SK-N-SH treated with all-trans-retinoic acid at 6 μM for 48 hours (cell line): ENCODE results near the gene NPFF.

Source experiments
- ARNTL ChIP-seq: fragments of 450-650 bp; formaldehyde crosslinking; IDR thresholded peaks from 2 replicates; pipeline ENCODE4 v1.5.0; 2020; ENCODE audit warnings: low read depth, mild to moderate bottlenecking, moderate library complexity, borderline replicate concordance
- CSRNP3 ChIP-seq: fragments of 250-450 bp; sonication (Bioruptor Pico); IDR thresholded peaks from 2 replicates; pipeline ENCODE4 v1.5.1; 2021; ENCODE audit warnings: mild to moderate bottlenecking, moderate library complexity
- ESRRG ChIP-seq: fragments of 250-450 bp; sonication (Bioruptor Pico); IDR thresholded peaks from 2 replicates; pipeline ENCODE4 v1.6.1; 2021; ENCODE audit warnings: mild to moderate bottlenecking
- GLIS3 ChIP-seq: fragments of 250-450 bp; sonication (Bioruptor Pico); IDR thresholded peaks from 2 replicates; pipeline ENCODE4 v1.5.0; 2020; ENCODE audit warnings: mild to moderate bottlenecking, moderate library complexity
- RARB ChIP-seq: fragments of 250-450 bp; sonication (Bioruptor Pico); IDR thresholded peaks from 2 replicates; pipeline ENCODE4 v1.8.0; 2021; ENCODE audit warnings: mild to moderate bottlenecking, moderate library complexity
- SNAI2 ChIP-seq: fragments of 250-450 bp; sonication (Bioruptor Pico); IDR thresholded peaks from 2 replicates; pipeline ENCODE4 v1.5.0; 2020; ENCODE audit warnings: mild to moderate bottlenecking, moderate library complexity
- TOX ChIP-seq: fragments of 250-450 bp; sonication (Bioruptor Pico); IDR thresholded peaks from 2 replicates; pipeline ENCODE4 v1.8.0; 2021; ENCODE audit warnings: mild to moderate bottlenecking, moderate library complexity, borderline replicate concordance
- ZC3H10 ChIP-seq: fragments of 250-450 bp; sonication (Bioruptor Pico); IDR thresholded peaks from 2 replicates; pipeline ENCODE4 v1.5.1; 2021; ENCODE audit warnings: mild to moderate bottlenecking, moderate library complexity
- ZNF70 ChIP-seq: fragments of 450-650 bp; formaldehyde crosslinking; IDR thresholded peaks from 2 replicates; pipeline ENCODE4 v1.5.0; 2020; ENCODE audit warnings: mild to moderate bottlenecking, moderate library complexity

- TF ChIP-seq ESRRG (CRISPR knock-in tag) (no peak), ARNTL (CRISPR knock-in tag) (no peak), RARB (CRISPR knock-in tag) (no peak), TOX (CRISPR knock-in tag) (no peak), ZC3H10 (no peak), GLIS3 (CRISPR knock-in tag) (no peak), SNAI2 (CRISPR knock-in tag) (no peak), ZNF70 (no peak), CSRNP3 (no peak)
These were observed 10.6 kb downstream of the NPFF start for GRCh38 chr12:53496752-53497032.
